PC-3 (cell line): ENCODE measurements around the gene FKBP14.
"Not testable (repeated sequence)": the region's sequence is repeated elsewhere in the genome, so short reads cannot be mapped to it uniquely, and the experiment has no call there.

ENCODE experiments used
- CTCF ChIP-seq: fragments of 300-600 bp; sonication (generic); conservative IDR thresholded peaks from 2 replicates; pipeline ENCODE4 v1.5.1; 2017; ENCODE audit warnings: antibody characterized with exemption, low read depth, mild to moderate bottlenecking, low read length
- EZH2 ChIP-seq: fragments of 300-600 bp; sonication (generic); IDR thresholded peaks from one replicate; pipeline ENCODE4 v1.6.1; 2017; ENCODE audit warnings: antibody characterized with exemption, mild to moderate bottlenecking, low read length; ENCODE audit not compliant: unreplicated experiment
- EZH2phosphoT487 ChIP-seq: fragments of 300-600 bp; sonication (generic); IDR thresholded peaks from 2 replicates; pipeline ENCODE4 v1.6.1; 2018; ENCODE audit warnings: mild to moderate bottlenecking, antibody characterized with exemption, low read length, borderline replicate concordance

- TF ChIP-seq CTCF, EZH2, EZH2phosphoT487: not testable (repeated sequence)
Observed at GRCh38 chr7:29961611-29962010, 64.9 kb downstream of the FKBP14 start.
